Activated CD8-positive, alpha-beta memory T cell treated with anti-CD3 and anti-CD28 coated beads, Interleukin-2, amount 50 U/mL, for 1 hour (primary cell): ENCODE data around the gene ABCA9.
"Not testable (repeated sequence)": the region's sequence is repeated elsewhere in the genome, so short reads cannot be mapped to it uniquely, and the experiment has no call there.

ENCODE experiments used
- DNase-seq: peaks from one replicate; pipeline ENCODE4 v3.0.0-alpha.2; 2020; ENCODE audit errors: extremely low read depth

The ABCA9 gene

DNA sequence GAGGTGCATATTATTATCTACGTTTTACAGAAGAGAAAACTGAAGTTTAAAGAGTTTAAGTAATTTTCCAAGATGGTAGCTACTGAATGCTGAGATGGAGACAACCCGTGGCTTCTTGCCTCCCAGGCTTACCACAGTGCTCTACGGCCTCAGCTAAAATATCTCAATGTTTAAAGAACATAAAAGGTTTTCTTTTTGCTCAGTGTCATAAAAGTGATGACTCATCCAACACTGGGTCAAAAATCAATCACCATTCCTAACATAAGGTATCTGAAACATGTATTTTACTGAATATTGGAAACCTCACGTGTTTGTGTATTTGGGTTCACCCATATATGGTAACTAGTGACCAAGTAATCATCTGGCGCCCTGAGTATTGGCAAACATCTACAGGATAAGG is 18.4 kb downstream of the ABCA9 start:
- DNase-seq, result no peak

DNA sequence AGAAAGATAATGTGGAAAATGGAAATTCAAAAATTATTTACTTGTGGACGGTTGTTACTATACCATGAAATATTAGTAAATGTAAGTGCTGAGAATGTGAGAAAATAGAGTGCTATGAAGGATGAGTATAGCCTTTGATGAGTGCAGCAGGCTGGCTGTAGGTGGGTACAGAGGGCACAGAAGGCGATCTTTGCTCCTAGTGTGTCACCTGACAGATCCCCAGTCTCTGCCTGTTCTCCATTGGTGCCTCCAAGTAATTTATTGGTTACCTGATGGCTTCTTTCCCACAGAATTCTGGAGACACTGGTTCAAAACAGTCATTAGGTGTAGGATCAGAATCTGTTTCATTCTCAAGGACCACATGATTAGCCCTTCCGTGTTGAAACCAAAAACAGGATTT is 28.9 kb downstream of the ABCA9 start:
- DNase-seq, result no peak

DNA sequence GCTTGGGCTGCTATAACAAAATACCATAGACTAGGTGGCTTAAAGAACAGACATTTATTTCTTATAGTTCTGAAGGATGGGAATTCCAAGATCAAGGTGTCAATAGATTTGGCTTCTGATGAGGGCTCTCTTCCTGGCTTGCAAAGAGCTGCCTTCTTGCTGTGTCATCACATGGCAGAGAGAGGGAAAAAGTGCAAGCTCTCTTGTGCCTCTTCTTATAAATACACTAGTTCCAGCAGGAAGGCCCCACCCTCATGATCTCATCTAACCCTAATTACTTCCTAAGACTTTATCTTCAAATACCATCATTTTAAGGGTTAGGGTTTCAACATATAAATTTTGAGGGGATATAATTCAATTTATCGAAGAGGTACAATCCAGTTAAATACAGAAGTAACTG is 30.6 kb downstream of the ABCA9 start:
- no peak for DNase-seq

DNA sequence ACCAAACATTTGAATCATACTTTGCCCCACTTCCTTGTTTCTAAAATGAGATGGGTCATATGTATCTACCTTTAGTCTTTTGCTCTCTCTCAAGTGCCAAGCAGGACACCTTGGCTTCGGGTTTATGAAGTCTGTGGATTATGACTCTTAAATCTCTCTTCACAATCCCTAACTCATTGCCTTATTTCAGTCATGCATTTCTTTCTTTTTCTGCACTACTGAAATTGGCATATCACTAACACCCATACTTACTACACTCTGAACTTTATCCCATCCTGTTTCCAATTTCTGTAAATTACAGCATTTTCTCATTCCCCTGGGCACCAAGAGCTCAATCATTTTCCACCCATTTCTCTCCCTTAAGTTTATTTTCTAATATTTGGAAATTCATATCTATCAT is 42.0 kb downstream of the ABCA9 start:
- no peak for DNase-seq

DNA sequence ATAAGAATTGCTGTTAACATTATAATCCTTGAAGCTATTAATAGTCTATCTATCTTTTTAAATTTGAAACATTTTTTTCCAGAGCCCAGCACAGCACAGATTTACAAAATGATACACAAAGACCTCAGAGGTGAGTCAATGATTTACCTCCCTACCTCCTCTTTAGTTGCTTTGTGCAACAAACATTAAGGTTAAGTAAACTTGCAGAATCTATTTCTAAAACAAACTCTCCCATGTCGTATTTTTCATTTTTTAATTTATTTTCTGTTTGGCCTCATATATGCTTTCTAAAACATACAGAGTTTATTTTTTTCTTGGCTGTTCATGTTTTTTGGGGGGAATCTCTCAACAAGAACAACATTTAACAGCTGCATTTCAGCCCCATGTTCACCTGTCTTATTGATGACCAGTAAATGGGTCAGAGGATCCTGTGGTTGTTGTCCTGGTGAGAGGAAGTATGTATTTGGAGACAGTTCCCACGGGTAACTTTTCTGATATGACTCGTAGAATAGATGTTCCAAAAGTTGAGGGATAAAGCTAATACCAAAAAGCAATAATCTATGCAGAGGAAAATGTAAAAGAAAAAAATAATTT is 42.6 kb downstream of the ABCA9 start:
- no peak for DNase-seq

DNA sequence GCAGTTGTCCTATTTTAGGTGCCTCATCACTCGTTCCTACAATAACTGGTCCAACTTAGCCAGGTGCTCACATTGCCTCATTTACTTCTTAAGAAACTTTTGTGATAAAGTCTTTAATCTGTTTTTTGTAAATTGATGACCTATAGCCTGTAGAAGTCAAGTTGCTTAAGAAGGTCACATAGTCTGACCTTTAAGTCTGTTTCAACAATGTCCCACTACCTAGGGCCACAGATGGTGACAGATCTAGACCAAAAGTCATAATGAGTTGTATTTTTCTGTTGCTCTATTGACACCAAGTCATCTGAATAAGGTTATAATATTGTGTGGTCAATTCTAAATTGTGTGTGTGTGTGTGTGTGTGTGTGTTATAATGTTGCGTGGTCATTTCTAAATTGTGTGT is 45.1 kb downstream of the ABCA9 start:
- DNase-seq, result no peak

DNA sequence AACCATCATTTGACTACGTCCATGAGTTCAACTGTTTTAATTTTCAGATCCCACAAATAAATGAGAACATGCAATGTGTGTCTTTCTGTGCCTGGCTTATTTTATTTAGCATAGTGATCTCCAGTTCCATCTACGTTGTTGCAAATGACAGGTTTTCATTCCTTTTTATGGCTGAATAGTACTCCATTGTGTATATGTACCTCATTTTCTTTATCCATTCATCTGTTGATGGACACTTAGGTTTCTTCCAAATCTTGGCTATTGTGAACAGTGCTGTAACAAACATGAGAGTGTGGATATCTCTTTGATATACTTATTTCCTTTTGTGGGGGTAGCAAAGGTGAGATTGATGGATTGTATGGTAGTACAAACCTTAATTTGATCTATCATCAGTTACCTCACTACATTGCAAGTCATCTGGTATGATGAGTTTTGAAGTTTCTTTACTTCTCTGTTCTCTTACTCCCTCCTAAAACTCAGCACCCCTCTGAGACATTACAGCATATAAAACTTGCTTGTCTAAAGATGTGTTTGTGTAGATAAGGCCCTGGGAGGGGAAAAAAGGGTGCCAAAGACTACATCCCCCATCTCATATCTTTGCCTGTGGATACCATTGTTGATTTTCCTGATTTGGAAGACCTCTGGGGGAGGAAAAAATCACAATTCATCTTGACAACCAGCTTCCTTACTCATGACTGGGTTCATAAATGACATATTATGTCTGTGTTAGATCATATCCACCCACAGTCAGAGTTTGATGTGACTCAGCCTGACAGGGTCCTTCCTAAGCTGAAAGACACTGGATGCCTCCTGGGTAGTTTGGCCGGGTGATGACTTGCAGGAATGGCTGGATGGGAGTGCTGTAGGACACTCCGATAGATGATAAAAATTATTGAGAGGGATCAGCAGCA is 47.6 kb downstream of the ABCA9 start:
- DNase-seq, result no peak

DNA sequence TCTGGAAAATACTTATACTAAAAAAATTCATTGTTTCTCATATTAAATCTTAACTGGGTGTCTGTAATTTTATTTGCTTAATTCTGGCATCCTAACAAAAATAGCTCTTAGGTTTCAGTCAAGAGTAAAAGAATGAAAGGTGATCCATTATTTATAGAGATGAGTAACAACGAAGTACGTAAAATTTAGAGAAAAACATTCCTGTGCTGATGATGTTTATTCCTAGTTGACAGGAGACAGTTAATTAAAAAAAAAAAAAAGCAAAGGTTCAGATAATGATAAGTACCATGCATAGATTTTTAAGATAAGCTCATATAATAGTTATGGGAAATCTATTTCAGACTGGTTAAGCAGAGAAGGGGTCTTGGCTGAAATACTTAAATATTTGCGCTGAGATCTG is 50.8 kb downstream of the ABCA9 start:
- no peak for DNase-seq

DNA sequence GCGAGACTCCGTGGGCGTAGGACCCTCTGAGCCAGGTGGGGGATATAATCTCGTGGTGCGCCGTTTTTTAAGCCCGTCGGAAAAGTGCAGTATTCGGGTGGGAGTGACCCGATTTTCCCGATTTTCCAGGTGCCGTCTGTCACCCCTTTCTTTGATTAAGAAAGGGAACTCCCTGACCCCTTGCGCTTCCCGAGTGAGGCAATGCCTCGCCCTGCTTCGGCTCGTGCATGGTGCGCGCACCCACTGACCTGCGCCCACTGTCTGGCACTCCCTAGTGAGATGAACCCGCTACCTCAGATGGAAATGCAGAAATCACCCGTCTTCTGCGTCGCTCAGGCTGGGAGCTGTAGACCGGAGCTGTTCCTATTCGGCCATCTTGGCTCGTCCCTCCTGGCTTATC is 56.0 kb downstream of the ABCA9 start:
- DNase-seq, result not testable (repeated sequence)

DNA sequence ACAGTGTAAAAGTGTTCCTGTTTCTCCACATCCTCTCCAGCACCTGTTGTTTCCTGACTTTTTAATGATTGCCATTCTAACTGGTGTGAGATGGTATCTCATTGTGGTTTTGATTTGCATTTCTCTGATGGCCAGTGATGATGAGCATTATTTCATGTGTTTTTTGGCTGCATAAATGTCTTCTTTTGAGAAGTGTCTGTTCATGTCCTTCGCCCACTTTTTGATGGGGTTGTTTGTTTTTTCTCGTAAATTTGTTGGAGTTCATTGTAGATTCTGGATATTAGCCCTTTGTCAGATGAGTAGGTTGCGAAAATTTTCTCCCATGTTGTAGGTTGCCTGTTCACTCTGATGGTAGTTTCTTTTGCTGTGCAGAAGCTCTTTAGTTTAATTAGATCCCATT is 61.0 kb downstream of the ABCA9 start:
- DNase-seq, result not testable (repeated sequence)

DNA sequence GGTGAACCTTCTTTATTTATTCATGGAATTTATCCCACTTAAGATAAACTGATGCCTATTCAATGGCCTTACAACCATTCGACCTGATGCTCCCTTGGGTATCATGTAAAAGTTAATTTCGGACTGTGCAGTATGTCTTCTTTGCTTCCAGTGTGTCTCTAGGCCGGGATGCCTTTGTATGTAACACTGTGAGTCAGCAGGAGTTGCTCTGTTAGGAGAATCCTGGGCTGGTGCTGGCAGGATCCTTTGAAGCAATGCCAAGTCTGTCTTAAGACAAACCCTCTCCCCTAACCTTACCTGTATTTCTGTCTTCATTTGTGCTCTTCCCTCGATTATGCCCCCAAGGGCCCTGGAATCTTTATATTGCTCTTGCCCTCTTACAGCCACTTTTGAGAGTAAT is 67.6 kb downstream of the ABCA9 start:
- DNase-seq, result no peak

DNA sequence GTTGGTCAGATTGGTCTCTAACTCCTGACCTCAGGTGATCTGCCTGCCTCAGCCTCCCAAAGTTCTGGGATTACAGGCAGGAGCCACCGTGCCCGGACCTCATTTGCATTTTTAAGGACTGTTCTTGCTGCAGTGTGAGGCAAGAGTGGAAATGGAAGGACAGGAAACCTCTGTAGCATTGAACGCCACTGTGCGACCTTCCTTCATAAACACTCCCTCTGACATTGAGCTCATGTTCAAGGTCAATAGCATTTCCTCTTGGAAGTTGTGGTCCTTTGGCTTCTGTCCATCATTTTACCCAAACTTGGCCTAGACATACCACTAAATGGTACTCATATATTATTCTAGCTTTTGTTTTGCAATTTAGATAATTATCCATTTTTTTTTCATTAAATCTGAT is 72.8 kb downstream of the ABCA9 start:
- no peak for DNase-seq

DNA sequence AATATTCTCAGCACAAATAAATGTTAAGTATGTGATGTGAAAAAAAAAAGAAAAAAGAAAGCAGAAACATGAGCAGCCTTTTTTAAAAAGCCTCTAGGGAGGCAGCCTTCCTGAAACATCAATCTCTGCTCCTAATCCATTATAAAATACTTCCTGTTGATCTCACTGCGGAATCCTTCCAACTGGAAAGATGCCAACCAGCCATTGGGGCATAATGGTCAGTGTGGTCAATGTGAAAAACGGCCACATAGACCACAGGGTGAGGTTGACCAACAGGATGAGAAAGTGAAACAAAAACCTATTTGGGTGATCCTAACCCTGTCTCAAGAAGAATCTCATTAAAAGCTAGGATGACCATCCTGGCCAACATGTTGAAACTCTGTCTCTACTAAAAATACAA is 79.4 kb downstream of the ABCA9 start:
- no peak for DNase-seq

DNA sequence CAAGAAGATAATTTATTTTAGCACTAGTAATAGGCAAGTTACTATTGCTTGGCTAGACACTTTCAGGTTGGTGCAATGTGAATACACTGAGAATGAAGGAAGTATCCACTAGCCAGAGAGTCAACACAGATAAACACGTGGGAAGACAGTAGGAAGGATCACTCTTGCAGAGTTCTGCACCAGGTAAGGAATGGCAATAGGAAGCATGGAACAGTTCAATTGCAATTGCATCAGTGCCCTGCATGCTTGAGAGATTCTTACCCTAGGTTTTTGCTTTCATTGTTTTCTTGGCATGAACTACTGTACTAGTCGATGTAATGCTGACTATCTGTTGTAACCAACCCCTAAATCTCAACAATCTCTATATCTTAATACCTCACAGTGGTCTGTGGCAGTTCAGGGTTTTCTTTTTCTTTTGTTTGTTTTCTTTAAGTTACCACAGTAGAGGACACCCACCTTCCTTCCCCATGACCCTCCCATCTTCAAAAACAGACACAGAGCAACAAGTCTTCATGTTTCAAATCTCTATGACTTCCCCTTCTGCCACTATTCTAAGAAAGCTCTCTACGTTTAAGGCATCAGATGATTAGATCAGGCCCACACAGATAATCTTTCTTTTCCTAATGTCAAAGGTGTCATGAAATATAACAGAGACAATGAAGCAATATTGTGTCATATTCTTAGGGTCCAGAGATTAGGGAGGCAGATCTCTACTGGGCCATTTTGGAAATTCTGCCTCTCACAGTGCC is 87.5 kb downstream of the ABCA9 start:
- DNase-seq, result no peak

DNA sequence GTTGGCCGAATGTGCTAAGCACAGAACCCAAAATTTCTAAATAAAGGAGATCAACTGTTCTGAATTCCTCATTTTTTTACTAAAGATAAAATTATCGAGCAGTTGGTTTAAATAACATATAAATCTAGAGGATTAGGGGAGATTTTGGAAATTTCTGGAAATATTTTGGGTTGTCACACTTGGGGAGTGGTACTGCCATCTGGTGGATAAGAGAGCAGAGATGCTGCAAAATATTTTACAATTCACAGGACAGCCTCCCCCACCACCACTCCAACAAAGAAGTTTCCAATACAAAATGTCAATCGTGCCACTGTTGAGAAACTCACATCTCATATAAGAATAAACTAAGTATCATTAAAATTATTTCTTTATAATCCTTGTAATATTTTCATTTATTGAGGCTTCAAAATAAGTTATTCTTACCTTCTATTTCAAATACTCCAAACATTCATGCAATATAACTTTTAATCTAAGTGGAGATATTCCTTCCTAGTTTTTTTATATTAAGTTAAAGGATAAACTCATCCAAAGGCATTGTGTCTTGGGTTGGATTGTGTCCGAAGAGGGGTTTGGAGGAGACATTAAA is 88.5 kb downstream of the ABCA9 start:
- no peak for DNase-seq

DNA sequence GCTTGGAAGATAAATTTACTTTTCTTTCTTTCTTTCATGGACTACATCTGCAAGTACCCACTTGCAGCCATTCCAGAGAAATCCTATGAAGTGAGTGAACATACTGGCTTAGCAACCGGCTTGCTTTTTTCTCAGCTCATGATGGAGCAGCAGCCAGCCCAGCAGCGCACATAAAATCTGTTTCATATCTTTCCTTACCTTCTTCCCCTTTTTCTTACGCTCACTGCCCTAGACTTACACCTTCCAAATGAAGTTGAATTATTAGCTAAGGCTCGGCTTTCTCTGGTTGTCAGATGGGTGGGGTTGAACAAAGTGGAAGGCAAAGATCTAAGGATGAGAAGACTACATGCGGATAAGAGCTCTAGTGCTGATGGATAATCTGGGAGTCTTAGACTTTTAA is 91.6 kb downstream of the ABCA9 start:
- no peak for DNase-seq

DNA sequence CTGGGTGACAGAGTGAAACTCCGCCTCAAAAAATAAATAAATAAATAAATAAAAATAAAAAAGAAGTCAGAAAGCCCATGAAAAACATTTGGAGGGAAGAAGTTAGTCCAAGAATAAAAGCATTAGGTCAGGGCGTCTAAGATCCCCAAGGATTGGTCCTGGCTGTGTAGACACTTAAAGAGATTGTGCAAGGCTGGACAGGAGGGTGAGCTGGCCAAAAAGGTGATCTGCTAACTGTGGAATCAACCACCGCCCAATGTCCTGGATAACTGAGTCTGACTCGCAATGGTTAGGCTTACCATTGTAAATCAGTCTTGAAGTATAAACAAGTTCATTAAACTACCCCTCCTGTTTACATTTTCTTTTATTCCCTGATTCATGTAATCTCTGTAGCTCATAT is 96.8 kb downstream of the ABCA9 start:
- no peak for DNase-seq

DNA sequence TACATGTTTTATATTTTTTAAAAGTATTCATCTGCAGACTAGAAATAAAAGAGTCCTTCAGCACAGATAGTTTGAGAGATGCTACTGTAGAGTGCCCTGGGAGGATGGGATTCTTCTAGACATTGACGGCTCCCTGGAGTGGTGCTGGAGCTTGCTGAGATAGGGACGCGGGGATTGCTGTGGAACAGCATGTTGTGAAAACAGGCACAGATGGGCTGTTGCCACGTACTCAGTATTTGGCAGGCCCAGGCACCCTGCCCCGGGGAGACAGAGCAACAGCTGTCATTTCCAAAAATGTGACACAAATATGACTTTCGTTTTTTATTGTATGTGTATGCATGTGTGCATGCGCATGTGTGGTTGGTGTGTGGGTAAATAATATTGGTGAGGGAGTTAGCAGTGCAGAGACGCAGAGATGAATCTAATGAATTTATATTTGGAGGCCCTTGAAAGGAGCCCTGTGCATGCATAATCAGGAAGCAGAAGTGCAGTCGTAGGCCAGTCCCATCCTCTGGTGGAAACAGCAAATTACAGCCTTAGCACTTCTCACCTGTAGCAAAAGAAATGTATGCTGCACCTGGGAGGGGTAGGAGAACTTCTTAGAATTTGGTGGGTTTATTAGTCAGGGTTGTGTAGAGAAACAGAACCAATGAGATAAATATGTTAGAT is 99.4 kb downstream of the ABCA9 start:
- no peak for DNase-seq

DNA sequence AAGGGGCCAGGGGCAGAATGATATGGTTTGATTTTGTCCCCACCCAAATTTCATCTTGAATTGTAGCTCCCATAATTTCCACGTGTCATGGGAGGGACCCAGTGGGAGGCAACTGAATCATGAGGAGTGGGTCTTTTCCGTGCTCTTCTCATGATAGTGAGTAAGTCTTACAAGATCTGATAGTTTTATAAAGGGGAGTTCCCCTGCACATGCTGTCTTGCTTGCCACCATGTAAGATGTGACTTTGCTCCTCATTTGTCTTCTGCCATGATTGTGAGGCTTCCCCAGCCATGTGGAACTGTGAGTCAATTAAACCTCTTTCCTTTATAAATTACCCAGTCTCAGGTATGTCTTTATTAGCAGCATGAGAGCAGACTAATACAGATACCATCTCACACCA is 101.6 kb downstream of the ABCA9 start:
- DNase-seq, result not testable (repeated sequence)

DNA sequence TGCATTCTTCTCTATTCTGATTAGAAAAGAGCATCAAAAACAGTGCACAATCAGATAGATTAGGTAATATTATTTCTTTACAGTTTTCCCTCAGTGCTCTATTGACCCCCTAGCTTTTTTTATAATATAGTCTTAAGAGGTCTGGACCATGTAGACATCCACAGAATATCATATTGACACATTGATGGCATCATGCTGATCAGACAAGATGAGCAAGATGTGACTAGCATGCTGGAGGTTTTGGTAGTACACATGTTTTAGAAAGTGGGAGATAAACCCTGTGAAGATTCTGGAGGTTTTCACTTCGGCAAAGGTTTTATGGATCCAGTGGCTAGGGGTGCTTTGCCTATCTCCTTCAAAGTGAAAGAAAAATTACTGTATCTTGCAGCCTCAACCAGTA is 102.8 kb downstream of the ABCA9 start:
- DNase-seq, result no peak

DNA sequence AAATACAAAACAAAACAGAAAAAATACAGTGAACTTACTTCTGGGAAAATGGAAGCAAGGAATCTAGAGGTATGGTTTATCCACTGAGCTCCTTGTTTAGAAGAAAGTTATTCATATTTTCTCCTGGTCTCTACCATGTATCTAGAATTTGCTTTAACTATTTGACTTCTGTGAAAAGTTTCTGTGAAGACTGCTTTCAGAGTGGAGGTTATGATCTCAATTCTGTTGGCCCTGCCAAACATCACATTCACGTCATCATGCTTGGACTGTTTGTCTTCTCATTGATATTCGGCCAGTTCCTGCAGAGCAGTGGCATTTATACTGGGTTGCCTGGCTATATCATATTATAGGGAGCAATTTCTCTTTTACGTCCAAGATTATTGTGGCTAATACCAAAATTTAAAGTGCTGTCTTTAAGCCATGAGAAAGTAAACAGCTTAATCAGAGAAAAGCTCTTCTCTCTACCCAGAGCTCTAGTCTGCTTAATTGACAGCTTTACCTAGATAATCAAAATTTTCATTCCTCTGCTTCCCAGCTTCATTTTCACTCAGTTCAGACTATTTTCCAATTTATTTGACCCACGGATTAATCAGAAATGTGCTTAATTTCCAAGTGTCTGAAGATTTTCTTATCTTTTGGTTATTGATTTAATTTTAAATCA is 105.4 kb downstream of the ABCA9 start, which contains the start of gene ABCA8:
TSS of gene ABCA8 (minus strand) at position 212 of the 661 bp plus-strand sequence. CDS start 13,358 bp downstream, outside the sequence.
- no peak for DNase-seq
